Endothelial cell of umbilical vein (primary cell): Measurements from ENCODE around the gene METAP1. TPM values are rescaled to one million over a fixed set of nuclear protein-coding genes. Genes with fewer than 3 reads are reported as not detected.

Experiments
- Bru-seq: library from RNA; stranded (reverse); fragments of 400-500 nt; gene quantifications from one replicate; lab custom pipeline; 2021; lab: Mats Ljungman, UMichigan
- BruChase-seq, 2 experiments: library from RNA; stranded (reverse); fragments of 400-500 nt; gene quantifications; one replicate each; lab custom pipeline; 2021; lab: Mats Ljungman, UMichigan
- BruUV-seq: library from RNA; stranded (reverse); fragments of 400-500 nt; replicated peaks from 2 replicates; lab custom pipeline; 2021; lab: Mats Ljungman, UMichigan
- CTCF ChIA-PET: fragments of 300-600, 350-600 bp; sonication (Branson Sonifier 250); formaldehyde crosslinking; loops from one replicate; lab custom pipeline; 2021; ENCODE audit warnings: antibody characterized with exemption, inconsistent platforms; lab: Charles Lee
- POLR2A ChIA-PET: fragments of 300-600, 350-600 bp; sonication (Branson Sonifier 250); formaldehyde crosslinking; loops from one replicate; lab custom pipeline; 2021; ENCODE audit warnings: antibody characterized with exemption, inconsistent platforms; lab: Charles Lee
- DNase-seq: peaks from one replicate; pipeline ENCODE4 v3.0.0-alpha.2; 2011; ENCODE audit warnings: low read depth, low spot score
- FAIRE-seq: peaks from 2 replicates; lab custom pipeline; 2011; peaks lifted over from hg19 to GRCh38; lab: Jason Lieb, UNC
- H2AFZ ChIP-seq: 2 replicates; pipeline ENCODE4 v1.6.0; 2012; ENCODE audit warnings: low read depth, low read length, control low read depth, inconsistent platforms
- H3K27ac ChIP-seq: 2 replicates; pipeline ENCODE4 v1.5.1; 2011; ENCODE audit warnings: low read depth, mild to moderate bottlenecking, control low read depth, low read length, moderate library complexity; ENCODE audit not compliant: insufficient read depth
- H3K27me3 ChIP-seq, 2 experiments: 2 replicates each; pipeline versions ENCODE4 v1.6.0 to v1.6.1; 2011; ENCODE audit warnings: low read length in 2 of 2, mixed read lengths in 1 of 2; ENCODE audit not compliant: control insufficient read depth in 2 of 2, insufficient read depth in 2 of 2
- H3K36me3 ChIP-seq, 2 experiments: 2 replicates in 1 of 2; 3 replicates in 1 of 2; pipeline ENCODE4 v1.5.1; 2011; ENCODE audit warnings: low read length in 2 of 2, mild to moderate bottlenecking in 1 of 2, moderate library complexity in 1 of 2; ENCODE audit not compliant: control insufficient read depth in 2 of 2, insufficient read depth in 2 of 2; ENCODE audit errors: extremely low read depth in 1 of 2
- H3K4me1 ChIP-seq: 3 replicates; pipeline ENCODE4 v1.5.1; 2011; ENCODE audit warnings: mild to moderate bottlenecking, low read length; ENCODE audit not compliant: control insufficient read depth, insufficient read depth; ENCODE audit errors: extremely low read depth
- H3K4me2 ChIP-seq: 2 replicates; pipeline ENCODE4 v1.6.1; 2011; ENCODE audit warnings: low read length, control low read depth, mixed read lengths; ENCODE audit not compliant: insufficient read depth
- H3K4me3 ChIP-seq, 3 experiments: fragments of 200-600 bp in 1 of 3; sonication (generic), shearing (Covaris generic) in 1 of 3; replicated peaks in 1 of 3; 2 replicates each; pipeline ENCODE4 v1.5.1; 2011 to 2016; ENCODE audit warnings: control low read depth in 3 of 3, low read length in 3 of 3, mild to moderate bottlenecking in 2 of 3, inconsistent platforms in 1 of 3, low read depth in 1 of 3, moderate library complexity in 1 of 3; ENCODE audit not compliant: insufficient read depth in 1 of 3
- H3K79me2 ChIP-seq: 2 replicates; pipeline ENCODE4 v1.6.0; 2012; ENCODE audit warnings: low read length, inconsistent platforms; ENCODE audit not compliant: control insufficient read depth, insufficient read depth
- H3K9ac ChIP-seq: replicated peaks from 2 replicates; pipeline ENCODE3; 2011; ENCODE audit warnings: low read length, control low read depth; ENCODE audit not compliant: insufficient read depth; ENCODE audit errors: extremely low read depth
- H3K9me1 ChIP-seq: replicated peaks from 3 replicates; pipeline ENCODE4 v1.6.0; 2011; ENCODE audit warnings: mild to moderate bottlenecking, low read length; ENCODE audit not compliant: control insufficient read depth, insufficient read depth; ENCODE audit errors: extremely low read depth
- H3K9me3 ChIP-seq: replicated peaks from 2 replicates; pipeline ENCODE4 v1.5.1; 2012; ENCODE audit warnings: low read length, inconsistent platforms; ENCODE audit not compliant: control insufficient read depth, insufficient read depth
- H4K20me1 ChIP-seq: replicated peaks from 2 replicates; pipeline ENCODE3; 2011; ENCODE audit warnings: mild to moderate bottlenecking, low read length; ENCODE audit not compliant: control insufficient read depth, insufficient read depth; ENCODE audit errors: extremely low read depth
- CTCF ChIP-seq, 2 donors: IDR thresholded peaks; 1 replicate in 1 of 2; 2 replicates in 1 of 2; pipeline ENCODE4 v1.5.1; 2011; ENCODE audit warnings: low read length in 2 of 2, mild to moderate bottlenecking in 2 of 2, moderate library complexity in 2 of 2, control low read depth in 1 of 2, inconsistent platforms in 1 of 2, low read depth in 1 of 2; ENCODE audit not compliant: insufficient read depth in 1 of 2; ENCODE audit errors: extremely low read depth in 1 of 2
- FOS ChIP-seq: IDR thresholded peaks from 2 replicates; pipeline ENCODE4 v1.6.1; 2011; ENCODE audit warnings: mild to moderate bottlenecking, low read length, moderate library complexity, borderline replicate concordance; ENCODE audit not compliant: insufficient read depth
- GATA2 ChIP-seq: IDR thresholded peaks from 2 replicates; pipeline ENCODE4 v1.7.0; 2011; ENCODE audit warnings: low read depth, mild to moderate bottlenecking, moderate library complexity, mixed read lengths, low read length; ENCODE audit not compliant: insufficient read length, insufficient read depth
- POLR2A ChIP-seq: IDR thresholded peaks from 2 replicates; pipeline ENCODE4 v1.6.1; 2012; ENCODE audit warnings: low read depth, mild to moderate bottlenecking, control low read depth, low read length
- POLR2AphosphoS5 ChIP-seq: IDR thresholded peaks from 2 replicates; pipeline ENCODE4 v1.6.1; 2012; ENCODE audit warnings: low read depth, mild to moderate bottlenecking, control low read depth, low read length, moderate library complexity; ENCODE audit not compliant: insufficient read depth
- dilution Hi-C: fragments of 300-500 bp; cut with MboI; formaldehyde crosslinking; loops from one replicate; pipeline ENCODE4 v1.15.0; 2019; ENCODE audit warnings: low sequenced_read_pairs; ENCODE audit not compliant: extremely low pct_ligation_motif_present
- intact Hi-C: fragments of 100-400 bp; cut with micrococcal nuclease; formaldehyde crosslinking; loops from one replicate; pipeline ENCODE4 v1.10.0; 2022
- long read RNA-seq: library from polyadenylated mRNA; stranded (forward); transcript quantifications from one replicate; pipeline ENCODE4 v2.0.0, GENCODE V29; 2021
- polyA minus RNA-seq, 3 experiments: library from RNA; depleted of rRNA, polyadenylated mRNA; stranded (reverse); fragments of >200 nt; gene quantifications; 1 replicate in 1 of 3; 2 replicates in 2 of 3; pipeline ENCODE4 v1.2.3, GENCODE V29; 2011
- polyA plus RNA-seq, 4 experiments: library from polyadenylated mRNA; depleted of rRNA in 3 of 4; stranded (reverse) in 3 of 4; unstranded in 1 of 4; fragments of >200 nt; gene quantifications; 2 replicates each; pipeline versions ENCODE4 v1.2.1 to v1.2.3, GENCODE V29; 2011 to 2012; ENCODE audit warnings: missing spikeins in 1 of 4
- total RNA-seq: library from RNA; stranded (reverse); gene quantifications from 2 replicates; pipeline ENCODE4 v1.2.3, GENCODE V29; 2021

METAP1 gene
- total RNA-seq: 38.8 and 39.8 TPM in 2 replicates
- 17.8 and 26.4 TPM in 2 replicates for polyA plus RNA-seq
- polyA plus RNA-seq (2011; cell fraction: cytosol; rRNA removed): 26.6 and 33.4 TPM in 2 replicates
- polyA plus RNA-seq (2011; cell fraction: nucleus; rRNA removed): 53.6 and 61.3 TPM in 2 replicates
- polyA plus RNA-seq (2012): 30.5 and 41.2 TPM in 2 replicates
- 50.5 and 51.5 TPM in 2 replicates for polyA minus RNA-seq
- 28.5 TPM for polyA minus RNA-seq (2011; cell fraction: cytosol; rRNA and poly(A)+ RNA removed)
- polyA minus RNA-seq (2011; cell fraction: nucleus; rRNA and poly(A)+ RNA removed): 33.6 and 49.2 TPM in 2 replicates
- percentile 86 among the genes with signal in this experiment for Bru-seq, nascent RNA
- percentile 78 among the genes with signal in this experiment for BruChase-seq, experiment 1, labeled RNA remaining after a 6-hour chase
- BruChase-seq, experiment 2, labeled RNA remaining after a 2-hour chase: percentile 80 among the genes with signal in this experiment
- long read RNA-seq, transcript METAP1-201 (11 exons, 2,791 nt): major isoform, 50 of 66 reads
- long read RNA-seq, partial matches to known transcripts: 5 of 66 reads
- long read RNA-seq, other reads (novel, unspliced or antisense): 11 of 66 reads

DNA sequence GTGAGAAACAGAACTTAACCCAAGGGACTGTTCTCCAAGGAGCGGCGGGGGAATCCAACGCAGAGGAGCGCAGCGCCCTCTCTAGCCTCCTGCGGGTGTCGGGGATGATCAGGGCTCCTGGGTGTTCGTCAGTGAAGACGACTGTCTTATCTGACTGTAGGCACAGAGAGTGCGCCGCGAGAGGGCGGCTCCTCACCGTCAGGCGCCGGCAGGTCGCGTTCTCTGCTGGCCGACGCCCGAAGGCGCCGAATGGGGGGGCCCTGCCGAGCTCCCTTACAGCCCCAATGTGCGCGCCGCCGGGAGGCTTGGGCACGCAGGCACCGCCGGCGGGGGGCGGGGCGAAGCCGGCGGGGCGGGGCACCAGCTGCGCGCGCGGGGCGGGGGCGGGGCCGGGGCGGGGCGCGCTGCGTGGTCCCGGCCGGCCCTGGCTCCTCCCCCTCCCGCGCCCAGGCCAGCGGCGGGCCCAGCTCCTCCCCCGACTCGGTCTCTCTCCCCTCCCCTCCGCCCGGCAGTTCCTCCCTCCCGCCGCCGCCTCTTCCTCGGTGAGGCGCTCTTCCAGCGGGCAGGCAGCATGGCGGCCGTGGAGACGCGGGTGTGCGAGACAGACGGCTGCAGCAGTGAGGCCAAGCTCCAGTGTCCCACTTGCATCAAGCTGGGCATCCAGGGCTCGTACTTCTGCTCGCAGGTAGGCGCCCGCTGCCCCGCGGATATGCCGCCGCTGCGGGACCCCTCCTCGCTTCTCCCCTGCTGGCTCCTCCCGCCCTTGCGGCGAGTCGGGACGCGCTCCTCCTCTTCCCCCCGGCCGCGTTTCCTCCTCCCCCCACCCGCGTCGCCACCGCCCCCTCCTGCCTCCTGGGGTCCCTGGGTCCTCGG is at the start of gene METAP1:
Gene METAP1, plus strand, starts transcription at position 539 of the 873 bp plus-strand sequence. Its CDS starts 33 bp downstream, at position 572.
- FAIRE-seq (peak; percentile 81), DNase-seq (peak; percentile 91)
- Histone ChIP-seq H2AFZ (peak within 1 kb of the TSS; percentile 89), H3K4me1 (peaks cover 6% of the 10 kb centered on the region), H3K27me3 (no peaks in the 10 kb centered on the region), H3K36me3 (no peaks in the 10 kb centered on the region), H3K4me3 (peak within 1 kb of the TSS; percentile 64 to 93 (median 73)), H3K9ac (peak within 1 kb of the TSS; percentile 65), H4K20me1 (no peaks in the 10 kb centered on the region), H3K9me1 (no peaks in the 10 kb centered on the region), H3K79me2 (peaks cover 42% of the 10 kb centered on the region), H3K27ac (peak within 1 kb of the TSS; percentile 44), H3K9me3 (no peaks in the 10 kb centered on the region), H3K4me2 (peak within 1 kb of the TSS; percentile 79)
- dilution Hi-C loops: no loop called here
- intact Hi-C loops: loop anchor here (1.0 to 10.0 kb wide), 10 partner anchors 57 to 848 kb away; partner anchors contain the start of genes ADH5, EIF4E and RAP1GDS1
- BruUV-seq: TSS peak; percentile 68
- POLR2A ChIA-PET: interaction anchor here (0.6 to 0.8 kb wide), 3 partner anchors 11 to 735 kb away, joined by 3 to 4 read pairs (median 3); no protein-coding TSS in a partner anchor
- CTCF ChIA-PET: interaction anchor here (0.7 to 2.7 kb wide), 39 partner anchors 9 to 846 kb away, joined by 3 to 71 read pairs (median 4); partner anchors contain the start of genes ADH5, EIF4E and RAP1GDS1
- TF ChIP-seq CTCF (IDR thresholded peaks at IDR 0.05; ENCODE audit: extremely low read depth in 1 of 2, insufficient read depth in 1 of 2, low read depth in 1 of 2, low read length in 2 of 2): peak; percentile 39 to 68
- no peak for TF ChIP-seq FOS
- TF ChIP-seq GATA2: no peak
- TF ChIP-seq POLR2AphosphoS5: peak; percentile 89
- peak; percentile 81 for TF ChIP-seq POLR2A
